OCI-LY3 (cell line): ENCODE measurements around the gene CNDP1.

ENCODE experiments used
- H2AFZ ChIP-seq: fragments of 200-600, 300-600 bp; shearing (Covaris generic); 2 replicates; pipeline ENCODE4 v1.6.0; 2014; ENCODE audit warnings: antibody characterized with exemption, low read depth, low read length
- H3K27ac ChIP-seq: fragments of 200-600, 300-600 bp; sonication (generic); 2 replicates; pipeline ENCODE4 v1.5.1; 2014; ENCODE audit warnings: mild to moderate bottlenecking, low read length, moderate library complexity, mixed read lengths
- H3K27me3 ChIP-seq: fragments of 200-600, 300-600 bp; sonication (generic); 2 replicates; pipeline ENCODE4 v1.6.1; 2014; ENCODE audit warnings: low read depth, low read length, mixed read lengths
- H3K36me3 ChIP-seq: fragments of 200-600, 300-600 bp; sonication (generic); replicated peaks from 2 replicates; pipeline ENCODE3; 2014; ENCODE audit warnings: low read depth, low read length, mixed read lengths
- H3K4me1 ChIP-seq: fragments of 300-600, 200-600 bp; sonication (generic); 2 replicates; pipeline ENCODE4 v1.6.1; 2014; ENCODE audit warnings: low read length, mixed read lengths
- H3K4me2 ChIP-seq: fragments of 200-600, 300-600 bp; sonication (generic); 2 replicates; pipeline ENCODE4 v1.6.1; 2014; ENCODE audit warnings: low read length, mixed read lengths
- H3K4me3 ChIP-seq: fragments of 300-600, 200-600 bp; sonication (generic); 2 replicates; pipeline ENCODE4 v1.5.1; 2014; ENCODE audit warnings: antibody characterized with exemption, mild to moderate bottlenecking, low read length, moderate library complexity
- H3K79me2 ChIP-seq: fragments of 300-600, 200-600 bp; shearing (Covaris generic); 2 replicates; pipeline ENCODE4 v1.6.1; 2014; ENCODE audit warnings: mild to moderate bottlenecking, low read length, mixed read lengths
- H3K9ac ChIP-seq: fragments of 300-600, 200-600 bp; shearing (Covaris generic); 2 replicates; pipeline ENCODE4 v1.6.0; 2014; ENCODE audit warnings: mild to moderate bottlenecking, low read length, moderate library complexity
- H3K9me3 ChIP-seq: fragments of 200-600, 300-600 bp; shearing (Covaris generic); 2 replicates; pipeline ENCODE4 v1.6.1; 2014; ENCODE audit warnings: low read length, mixed read lengths; ENCODE audit not compliant: insufficient read depth
- H4K20me1 ChIP-seq: fragments of 200-600, 300-600 bp; sonication (generic); 2 replicates; pipeline ENCODE4 v1.6.1; 2016; ENCODE audit warnings: low read length, mixed read lengths; ENCODE audit not compliant: insufficient read depth
- EZH2phosphoT487 ChIP-seq: fragments of 200-600 bp; shearing (Covaris generic); IDR thresholded peaks from 2 replicates; pipeline ENCODE4 v1.6.1; 2018; ENCODE audit warnings: antibody characterized with exemption, mixed run types, low read depth
- TF ChIP-seq, protein P1 (sequence below): fragments of 200-600, 300-600 bp; sonication (generic); IDR thresholded peaks from 2 replicates; pipeline ENCODE4 v1.5.1; 2014; ENCODE audit warnings: antibody characterized with exemption, low read length, low read depth

Gene CNDP1, protein sequence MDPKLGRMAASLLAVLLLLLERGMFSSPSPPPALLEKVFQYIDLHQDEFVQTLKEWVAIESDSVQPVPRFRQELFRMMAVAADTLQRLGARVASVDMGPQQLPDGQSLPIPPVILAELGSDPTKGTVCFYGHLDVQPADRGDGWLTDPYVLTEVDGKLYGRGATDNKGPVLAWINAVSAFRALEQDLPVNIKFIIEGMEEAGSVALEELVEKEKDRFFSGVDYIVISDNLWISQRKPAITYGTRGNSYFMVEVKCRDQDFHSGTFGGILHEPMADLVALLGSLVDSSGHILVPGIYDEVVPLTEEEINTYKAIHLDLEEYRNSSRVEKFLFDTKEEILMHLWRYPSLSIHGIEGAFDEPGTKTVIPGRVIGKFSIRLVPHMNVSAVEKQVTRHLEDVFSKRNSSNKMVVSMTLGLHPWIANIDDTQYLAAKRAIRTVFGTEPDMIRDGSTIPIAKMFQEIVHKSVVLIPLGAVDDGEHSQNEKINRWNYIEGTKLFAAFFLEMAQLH

DNA sequence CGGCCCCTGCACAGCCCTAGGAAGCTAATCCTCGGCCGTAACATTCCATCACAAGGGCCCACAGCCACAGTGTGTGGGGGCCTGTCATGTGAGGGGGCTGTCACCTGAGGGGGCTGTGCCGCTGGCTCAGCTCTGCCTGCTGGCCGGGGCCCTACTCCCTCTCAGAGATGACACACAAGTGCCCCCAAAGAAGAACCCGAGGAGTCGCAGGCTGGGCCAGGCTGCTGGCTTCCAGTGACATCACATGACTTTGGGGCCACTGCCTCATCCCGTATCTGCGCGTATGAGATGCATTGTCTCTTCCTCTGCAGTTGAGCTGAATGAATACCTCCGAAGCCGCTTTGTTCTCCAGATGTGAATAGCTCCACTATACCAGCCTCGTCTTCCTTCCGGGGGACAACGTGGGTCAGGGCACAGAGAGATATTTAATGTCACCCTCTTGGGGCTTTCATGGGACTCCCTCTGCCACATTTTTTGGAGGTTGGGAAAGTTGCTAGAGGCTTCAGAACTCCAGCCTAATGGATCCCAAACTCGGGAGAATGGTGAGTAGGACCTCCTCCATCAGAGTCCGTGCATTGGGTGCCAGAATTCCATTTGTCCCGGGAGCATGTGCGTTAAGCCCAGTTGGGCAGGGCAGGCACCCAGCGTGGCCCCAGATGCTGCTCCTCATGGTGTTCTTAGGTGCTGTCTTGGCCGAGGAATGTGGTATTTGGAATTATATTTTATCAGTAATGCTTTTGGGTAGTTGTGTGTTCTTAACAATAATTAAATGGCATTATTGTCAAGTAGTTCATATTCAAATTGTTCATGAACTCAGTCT, at the start of gene CNDP1:
TSS of gene CNDP1 (plus strand) at position 351 of the 820 bp plus-strand sequence. CDS start at position 519, 168 bp downstream.
- Histone ChIP-seq H3K27me3 (peaks cover 13% of the 10 kb centered on the region; the same call in 1 of the 2 replicates), H3K9ac (no peak within 1 kb of the TSS), H4K20me1 (no peaks in the 10 kb centered on the region), H3K4me2 (no peak within 1 kb of the TSS), H3K36me3 (no peaks in the 10 kb centered on the region), H3K9me3 (no peaks in the 10 kb centered on the region), H3K79me2 (no peaks in the 10 kb centered on the region), H3K27ac (no peak within 1 kb of the TSS), H3K4me1 (no peaks in the 10 kb centered on the region), H3K4me3 (no peak within 1 kb of the TSS), H2AFZ (no peak within 1 kb of the TSS)
- no peak for TF ChIP-seq EZH2phosphoT487
- TF ChIP-seq, protein P1, sequence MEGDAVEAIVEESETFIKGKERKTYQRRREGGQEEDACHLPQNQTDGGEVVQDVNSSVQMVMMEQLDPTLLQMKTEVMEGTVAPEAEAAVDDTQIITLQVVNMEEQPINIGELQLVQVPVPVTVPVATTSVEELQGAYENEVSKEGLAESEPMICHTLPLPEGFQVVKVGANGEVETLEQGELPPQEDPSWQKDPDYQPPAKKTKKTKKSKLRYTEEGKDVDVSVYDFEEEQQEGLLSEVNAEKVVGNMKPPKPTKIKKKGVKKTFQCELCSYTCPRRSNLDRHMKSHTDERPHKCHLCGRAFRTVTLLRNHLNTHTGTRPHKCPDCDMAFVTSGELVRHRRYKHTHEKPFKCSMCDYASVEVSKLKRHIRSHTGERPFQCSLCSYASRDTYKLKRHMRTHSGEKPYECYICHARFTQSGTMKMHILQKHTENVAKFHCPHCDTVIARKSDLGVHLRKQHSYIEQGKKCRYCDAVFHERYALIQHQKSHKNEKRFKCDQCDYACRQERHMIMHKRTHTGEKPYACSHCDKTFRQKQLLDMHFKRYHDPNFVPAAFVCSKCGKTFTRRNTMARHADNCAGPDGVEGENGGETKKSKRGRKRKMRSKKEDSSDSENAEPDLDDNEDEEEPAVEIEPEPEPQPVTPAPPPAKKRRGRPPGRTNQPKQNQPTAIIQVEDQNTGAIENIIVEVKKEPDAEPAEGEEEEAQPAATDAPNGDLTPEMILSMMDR: no peak

- no peak for TF ChIP-seq EZH2phosphoT487
- TF ChIP-seq, protein P1: no peak
- H3K36me3 ChIP-seq: no peaks in the 10 kb centered on the region
- no peak overlapping the region for H3K9ac ChIP-seq
- no peak overlapping the region for H3K4me2 ChIP-seq
- H3K4me1 ChIP-seq: no peaks in the 10 kb centered on the region
- H3K27ac ChIP-seq: no peak overlapping the region
- no peaks in the 10 kb centered on the region for H3K9me3 ChIP-seq
- no peaks in the 10 kb centered on the region for H4K20me1 ChIP-seq
- no peaks in the 10 kb centered on the region for H3K79me2 ChIP-seq
- no peak overlapping the region for H2AFZ ChIP-seq
- peaks cover 31% of the 10 kb centered on the region for H3K27me3 ChIP-seq
- H3K4me3 ChIP-seq: no peak overlapping the region
These were observed 48.0 kb upstream of the CNDP1 start for GRCh38 chr18:74486119-74486849.

GRCh38 chr18:74488354-74488753, 45.9 kb upstream of the CNDP1 start:
- H3K79me2 ChIP-seq: no peaks in the 10 kb centered on the region
- no peak overlapping the region for H3K4me3 ChIP-seq
- peaks cover 34% of the 10 kb centered on the region for H3K27me3 ChIP-seq
- H2AFZ ChIP-seq: no peak overlapping the region
- H3K4me2 ChIP-seq: no peak overlapping the region
- no peaks in the 10 kb centered on the region for H4K20me1 ChIP-seq
- H3K27ac ChIP-seq: no peak overlapping the region
- no peaks in the 10 kb centered on the region for H3K9me3 ChIP-seq
- H3K36me3 ChIP-seq: no peaks in the 10 kb centered on the region
- no peaks in the 10 kb centered on the region for H3K4me1 ChIP-seq
- no peak overlapping the region for H3K9ac ChIP-seq
- TF ChIP-seq, protein P1: no peak
- no peak for TF ChIP-seq EZH2phosphoT487
